Tibial nerve (tissue), 4 donors: ENCODE measurements around the gene FUCA2.

ENCODE experiments used
- CTCF ChIP-seq, 5 experiments: fragments of 200-600 bp in 3 of 5; fragments of 450-650 bp in 2 of 5; sonication (generic) in 3 of 5; IDR thresholded peaks; one replicate each; pipeline ENCODE4 v1.5.1; 2016 to 2019; ENCODE audit warnings: antibody characterized with exemption in 5 of 5, mild to moderate bottlenecking in 3 of 5, moderate library complexity in 2 of 5
- EP300 ChIP-seq, 2 donors: sonication (generic); formaldehyde crosslinking; IDR thresholded peaks; one replicate each; pipeline ENCODE4 v1.6.1; 2017; ENCODE audit warnings: antibody characterized with exemption in 2 of 2, mild to moderate bottlenecking in 1 of 2
- POLR2A ChIP-seq, 2 donors: fragments of 450-650 bp; IDR thresholded peaks; one replicate each; pipeline ENCODE4 v1.6.1; 2017; ENCODE audit warnings: antibody characterized with exemption in 2 of 2, mild to moderate bottlenecking in 2 of 2, moderate library complexity in 2 of 2

GRCh38 chr6:143476545-143476944, 35.0 kb downstream of the FUCA2 start:
- TF ChIP-seq CTCF (IDR thresholded peaks at IDR 0.05) (no peak), POLR2A (IDR thresholded peaks at IDR 0.05) (no peak), EP300 (IDR thresholded peaks at IDR 0.05) (no peak)
